ENCODE results near the gene ZNF791.
"Not testable (repeated sequence)": the region's sequence is repeated elsewhere in the genome, so short reads cannot be mapped to it uniquely, and the experiment has no call there.

Gene ZNF791

GRCh38 chr19:12611361-12611699, 610 bp downstream of the ZNF791 start:
- H3K9me3 Mint-ChIP-seq = no peaks in the 10 kb centered on the region
- H3K4me1 Mint-ChIP-seq = peaks cover 27 to 49% of the 10 kb centered on the region in 2 donors
- no peak for ATAC-seq (replicated peaks)
- peaks cover 31 to 36% of the 10 kb centered on the region in 2 donors for H3K36me3 Mint-ChIP-seq
- peak overlapping the region; percentile 100 for H3K27ac Mint-ChIP-seq
- DNase-seq = no peak
- peak overlapping the region; percentile 100 for H3K4me3 Mint-ChIP-seq
- H3K27me3 Mint-ChIP-seq = no peaks in the 10 kb centered on the region

- H3K4me3 Mint-ChIP-seq = no peak overlapping the region
- H3K4me1 Mint-ChIP-seq = peaks cover 25 to 59% of the 10 kb centered on the region in 2 donors
- H3K36me3 Mint-ChIP-seq = peaks cover 33 to 39% of the 10 kb centered on the region in 2 donors
- ATAC-seq (replicated peaks) = no peak
- DNase-seq = no peak
- H3K27ac Mint-ChIP-seq = no peak overlapping the region
- no peaks in the 10 kb centered on the region for H3K9me3 Mint-ChIP-seq
- no peaks in the 10 kb centered on the region for H3K27me3 Mint-ChIP-seq
Measured at GRCh38 chr19:12617646-12618045, 6.9 kb downstream of the ZNF791 start.

- not testable (repeated sequence) for H3K27ac Mint-ChIP-seq; H3K9me3 Mint-ChIP-seq; H3K27me3 Mint-ChIP-seq; DNase-seq; ATAC-seq (replicated peaks)
- peaks cover 8 to 31% of the 10 kb centered on the region in 2 donors for H3K4me1 Mint-ChIP-seq
- peak overlapping the region; percentile 21 to 37 for H3K4me3 Mint-ChIP-seq
- peaks cover 14 to 30% of the 10 kb centered on the region in 2 donors for H3K36me3 Mint-ChIP-seq
Measured at GRCh38 chr19:12621253-12622024, 10.7 kb downstream of the ZNF791 start.

GRCh38 chr19:12623361-12624031, 12.8 kb downstream of the ZNF791 start:
- ATAC-seq (replicated peaks) (no peak), DNase-seq (no peak)
- Mint-ChIP-seq H3K9me3 (peaks cover 2 to 7% of the 10 kb centered on the region in 2 donors), H3K27ac (peak overlapping the region; percentile 44), H3K36me3 (peaks cover 29 to 46% of the 10 kb centered on the region in 2 donors), H3K4me3 (no peak overlapping the region), H3K4me1 (peaks cover 6 to 25% of the 10 kb centered on the region in 2 donors), H3K27me3 (no peaks in the 10 kb centered on the region)

GRCh38 chr19:12626958-12627357, 16.2 kb downstream of the ZNF791 start:
- ATAC-seq (replicated peaks) (no peak), DNase-seq (no peak)
- Mint-ChIP-seq H3K36me3 (peaks cover 44 to 60% of the 10 kb centered on the region in 2 donors), H3K4me3 (no peak overlapping the region), H3K4me1 (peaks cover 0 to 11% of the 10 kb centered on the region in 2 donors), H3K27ac (peak overlapping the region; percentile 14), H3K9me3 (peaks cover 7 to 13% of the 10 kb centered on the region in 2 donors), H3K27me3 (no peaks in the 10 kb centered on the region)

- DNase-seq = no peak
- no peak overlapping the region for H3K4me3 Mint-ChIP-seq
- no peak for ATAC-seq (replicated peaks)
- H3K9me3 Mint-ChIP-seq = peaks cover 7 to 13% of the 10 kb centered on the region in 2 donors
- H3K27me3 Mint-ChIP-seq = no peaks in the 10 kb centered on the region
- H3K27ac Mint-ChIP-seq = no peak overlapping the region
- H3K36me3 Mint-ChIP-seq = peaks cover 50 to 59% of the 10 kb centered on the region in 2 donors
- peaks cover 0 to 3% of the 10 kb centered on the region in 2 donors for H3K4me1 Mint-ChIP-seq
Measured at GRCh38 chr19:12628040-12629022, 17.6 kb downstream of the ZNF791 start.

GRCh38 chr19:12629215-12629614, 18.5 kb downstream of the ZNF791 start:
- H3K27me3 Mint-ChIP-seq = no peaks in the 10 kb centered on the region
- peak overlapping the region; percentile 51 for H3K27ac Mint-ChIP-seq
- no peak for ATAC-seq (replicated peaks)
- no peak overlapping the region for H3K4me3 Mint-ChIP-seq
- no peak for DNase-seq
- H3K36me3 Mint-ChIP-seq = peaks cover 56 to 64% of the 10 kb centered on the region in 2 donors
- peaks cover 7 to 13% of the 10 kb centered on the region in 2 donors for H3K9me3 Mint-ChIP-seq
- no peaks in the 10 kb centered on the region for H3K4me1 Mint-ChIP-seq

- Mint-ChIP-seq H3K27me3 (no peaks in the 10 kb centered on the region), H3K4me3 (no peak overlapping the region), H3K27ac (no peak overlapping the region), H3K36me3 (peaks cover 28 to 39% of the 10 kb centered on the region in 2 donors), H3K4me1 (peaks cover 13 to 16% of the 10 kb centered on the region in 2 donors), H3K9me3 (no peaks in the 10 kb centered on the region)
- DNase-seq (no peak), ATAC-seq (replicated peaks) (no peak)
Measured at GRCh38 chr19:12636631-12637030, 25.9 kb downstream of the ZNF791 start.

- ATAC-seq (replicated peaks) = no peak
- Mint-ChIP-seq H3K27ac (no peak overlapping the region), H3K4me1 (peaks cover 13 to 16% of the 10 kb centered on the region in 2 donors), H3K27me3 (no peaks in the 10 kb centered on the region), H3K36me3 (peaks cover 21 to 45% of the 10 kb centered on the region in 2 donors), H3K9me3 (no peaks in the 10 kb centered on the region), H3K4me3 (no peak overlapping the region)
- no peak for DNase-seq
Measured at GRCh38 chr19:12638611-12639182, 28.0 kb downstream of the ZNF791 start.

- H3K36me3 Mint-ChIP-seq = peaks cover 25 to 45% of the 10 kb centered on the region in 2 donors
- no peaks in the 10 kb centered on the region for H3K27me3 Mint-ChIP-seq
- peak; percentile 82 for DNase-seq
- H3K4me3 Mint-ChIP-seq = peak overlapping the region; percentile 76 to 83
- ATAC-seq (replicated peaks) = peak; percentile 94 to 96
- peak overlapping the region; percentile 93 for H3K27ac Mint-ChIP-seq
- no peaks in the 10 kb centered on the region for H3K9me3 Mint-ChIP-seq
- H3K4me1 Mint-ChIP-seq = peaks cover 12 to 13% of the 10 kb centered on the region in 2 donors
Measured at GRCh38 chr19:12639901-12640613, 29.3 kb downstream of the ZNF791 start.

- H3K27ac Mint-ChIP-seq = no peak overlapping the region
- ATAC-seq (replicated peaks) (no peak), DNase-seq (no peak)
- H3K4me1 Mint-ChIP-seq = peaks cover 8 to 11% of the 10 kb centered on the region in 2 donors
- peaks cover 27 to 48% of the 10 kb centered on the region in 2 donors for H3K36me3 Mint-ChIP-seq
- H3K27me3 Mint-ChIP-seq = no peaks in the 10 kb centered on the region
- H3K4me3 Mint-ChIP-seq = no peak overlapping the region
- H3K9me3 Mint-ChIP-seq = no peaks in the 10 kb centered on the region
Measured at GRCh38 chr19:12641456-12641855, 30.7 kb downstream of the ZNF791 start.

- no peak overlapping the region for H3K4me3 Mint-ChIP-seq
- peaks cover 15 to 16% of the 10 kb centered on the region in 2 donors for H3K4me1 Mint-ChIP-seq
- H3K27ac Mint-ChIP-seq = no peak overlapping the region
- H3K36me3 Mint-ChIP-seq = peaks cover 38 to 49% of the 10 kb centered on the region in 2 donors
- no peaks in the 10 kb centered on the region for H3K27me3 Mint-ChIP-seq
- DNase-seq (no peak), ATAC-seq (replicated peaks) (no peak)
- H3K9me3 Mint-ChIP-seq = peaks cover 0 to under 1% of the 10 kb centered on the region in 2 donors
Measured at GRCh38 chr19:12642506-12642905, 31.8 kb downstream of the ZNF791 start.

- H3K9me3 Mint-ChIP-seq; H3K4me3 Mint-ChIP-seq; H3K27me3 Mint-ChIP-seq; DNase-seq; ATAC-seq (replicated peaks): not testable (repeated sequence)
- H3K4me1 Mint-ChIP-seq = peaks cover 18 to 21% of the 10 kb centered on the region in 2 donors
- H3K27ac Mint-ChIP-seq = peak overlapping the region; percentile 38
- peaks cover 43 to 58% of the 10 kb centered on the region in 2 donors for H3K36me3 Mint-ChIP-seq
Measured at GRCh38 chr19:12643716-12644115, 33.0 kb downstream of the ZNF791 start.
